ENCODE results near the gene FHIT. TPM values are rescaled to one million over a fixed set of nuclear protein-coding genes. Genes with fewer than 3 reads are reported as not detected.

Gene FHIT
- total RNA-seq, 1 experiment from 2014 or later: 3.6 TPM

DNA sequence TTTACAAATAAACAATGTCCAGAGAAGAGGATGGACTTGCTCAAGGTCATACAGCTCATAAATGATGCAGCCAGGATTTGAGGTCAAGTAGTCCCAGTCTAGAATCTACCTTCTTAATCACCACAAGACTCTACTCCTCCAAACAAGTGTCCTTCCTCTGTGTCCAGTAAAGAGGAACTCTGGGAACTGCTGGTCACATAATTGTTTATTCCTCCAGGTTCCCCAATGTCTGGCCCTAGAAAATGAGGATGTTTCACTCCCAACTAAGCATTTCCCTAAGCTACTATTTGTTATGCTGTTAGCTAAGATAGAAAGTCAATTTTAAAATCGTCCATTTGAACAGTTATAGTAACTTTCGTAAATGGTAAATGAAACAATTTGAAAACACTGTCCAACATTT lies 192.4 kb downstream of the FHIT start:
- no peak overlapping the region for H3K4me2 ChIP-seq (ENCODE audit: low read length)
- H3K27me3 ChIP-seq (ENCODE audit: low read length): no peaks in the 10 kb centered on the region
- no peaks in the 10 kb centered on the region for H3K9me3 ChIP-seq (ENCODE audit: low read length)
- no TSS peak for BruUV-seq (replicated peaks)
- H3K36me3 ChIP-seq (ENCODE audit: low read depth, low read length): no peaks in the 10 kb centered on the region
- H3K4me1 ChIP-seq (ENCODE audit: insufficient read depth, low read length): no peaks in the 10 kb centered on the region
- no peaks in the 10 kb centered on the region for H3K79me2 ChIP-seq (ENCODE audit: low read length)
- no peak overlapping the region for H2AFZ ChIP-seq (ENCODE audit: low read length)
- POLR2A ChIA-PET (ENCODE audit: unreplicated experiment): no interaction called here
- no peaks in the 10 kb centered on the region for H3F3A ChIP-seq (ENCODE audit: low read length, unreplicated experiment)
- CTCF ChIA-PET: no interaction called here
- H3K9ac ChIP-seq (ENCODE audit: low read length): no peak overlapping the region
- no peak overlapping the region for H3K27ac ChIP-seq (ENCODE audit: low read length)
- no peak overlapping the region for H3K4me3 ChIP-seq (ENCODE audit: low read length)
- no peaks in the 10 kb centered on the region for H3K9me2 ChIP-seq (replicated peaks; ENCODE audit: low read length)
- TF ChIP-seq, protein P1, sequence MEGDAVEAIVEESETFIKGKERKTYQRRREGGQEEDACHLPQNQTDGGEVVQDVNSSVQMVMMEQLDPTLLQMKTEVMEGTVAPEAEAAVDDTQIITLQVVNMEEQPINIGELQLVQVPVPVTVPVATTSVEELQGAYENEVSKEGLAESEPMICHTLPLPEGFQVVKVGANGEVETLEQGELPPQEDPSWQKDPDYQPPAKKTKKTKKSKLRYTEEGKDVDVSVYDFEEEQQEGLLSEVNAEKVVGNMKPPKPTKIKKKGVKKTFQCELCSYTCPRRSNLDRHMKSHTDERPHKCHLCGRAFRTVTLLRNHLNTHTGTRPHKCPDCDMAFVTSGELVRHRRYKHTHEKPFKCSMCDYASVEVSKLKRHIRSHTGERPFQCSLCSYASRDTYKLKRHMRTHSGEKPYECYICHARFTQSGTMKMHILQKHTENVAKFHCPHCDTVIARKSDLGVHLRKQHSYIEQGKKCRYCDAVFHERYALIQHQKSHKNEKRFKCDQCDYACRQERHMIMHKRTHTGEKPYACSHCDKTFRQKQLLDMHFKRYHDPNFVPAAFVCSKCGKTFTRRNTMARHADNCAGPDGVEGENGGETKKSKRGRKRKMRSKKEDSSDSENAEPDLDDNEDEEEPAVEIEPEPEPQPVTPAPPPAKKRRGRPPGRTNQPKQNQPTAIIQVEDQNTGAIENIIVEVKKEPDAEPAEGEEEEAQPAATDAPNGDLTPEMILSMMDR (conservative IDR thresholded peaks at IDR 0.05; ENCODE audit: low read depth, low read length): no peak
- TF ChIP-seq EZH2 (IDR thresholded peaks at IDR 0.05; ENCODE audit: low read length, unreplicated experiment) (no peak), EZH2phosphoT487 (IDR thresholded peaks at IDR 0.05; ENCODE audit: borderline replicate concordance, low read length) (no peak)
- DNase-seq (no peak), ATAC-seq (no peak)
- H4K20me1 ChIP-seq (ENCODE audit: low read length): no peaks in the 10 kb centered on the region
- intact Hi-C loops (cut with micrococcal nuclease): no loop called here

DNA sequence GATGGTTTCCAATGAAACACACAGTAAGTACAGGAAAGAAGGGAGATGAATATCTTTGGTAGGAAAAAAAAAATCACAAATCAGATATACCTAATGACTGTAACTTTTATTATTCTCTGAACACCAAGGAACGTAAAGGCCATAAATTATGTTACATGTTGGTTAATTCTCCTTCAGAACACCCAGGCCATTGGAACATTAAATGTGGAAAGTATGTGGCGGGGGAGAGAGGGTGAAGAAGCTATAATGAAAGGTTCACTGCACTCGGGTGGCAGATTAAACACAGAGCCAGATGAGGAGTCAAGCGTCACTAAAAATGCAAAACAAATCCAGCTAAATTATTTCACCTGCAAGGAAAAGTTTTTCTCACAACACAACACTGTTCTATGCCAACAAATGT lies 193.8 kb downstream of the FHIT start:
- no peaks in the 10 kb centered on the region for H3K79me2 ChIP-seq (ENCODE audit: low read length)
- H3K27ac ChIP-seq (ENCODE audit: low read length): no peak overlapping the region
- TF ChIP-seq EZH2 (IDR thresholded peaks at IDR 0.05; ENCODE audit: low read length, unreplicated experiment) (no peak), EZH2phosphoT487 (IDR thresholded peaks at IDR 0.05; ENCODE audit: borderline replicate concordance, low read length) (no peak)
- TF ChIP-seq, protein P1 (conservative IDR thresholded peaks at IDR 0.05; ENCODE audit: low read depth, low read length): no peak
- H3K9me2 ChIP-seq (replicated peaks; ENCODE audit: low read length): no peaks in the 10 kb centered on the region
- CTCF ChIA-PET: no interaction called here
- POLR2A ChIA-PET (ENCODE audit: unreplicated experiment): no interaction called here
- ATAC-seq: no peak
- 0 out of 2 replicates have a peak, but pooled peaks cover under 1% of the 10 kb centered on the region for H3K9me3 ChIP-seq (ENCODE audit: low read length)
- H3K27me3 ChIP-seq (ENCODE audit: low read length): no peaks in the 10 kb centered on the region
- H3K36me3 ChIP-seq (ENCODE audit: low read depth, low read length): no peaks in the 10 kb centered on the region
- H3K9ac ChIP-seq (ENCODE audit: low read length): no peak overlapping the region
- no TSS peak for BruUV-seq (replicated peaks)
- H3K4me1 ChIP-seq (ENCODE audit: insufficient read depth, low read length): no peaks in the 10 kb centered on the region
- no peak overlapping the region for H2AFZ ChIP-seq (ENCODE audit: low read length)
- intact Hi-C loops (cut with micrococcal nuclease): no loop called here
- no peak overlapping the region for H3K4me3 ChIP-seq (ENCODE audit: low read length)
- no peak overlapping the region for H3K4me2 ChIP-seq (ENCODE audit: low read length)
- H3F3A ChIP-seq (ENCODE audit: low read length, unreplicated experiment): no peaks in the 10 kb centered on the region
- no peaks in the 10 kb centered on the region for H4K20me1 ChIP-seq (ENCODE audit: low read length)
- no peak for DNase-seq

DNA sequence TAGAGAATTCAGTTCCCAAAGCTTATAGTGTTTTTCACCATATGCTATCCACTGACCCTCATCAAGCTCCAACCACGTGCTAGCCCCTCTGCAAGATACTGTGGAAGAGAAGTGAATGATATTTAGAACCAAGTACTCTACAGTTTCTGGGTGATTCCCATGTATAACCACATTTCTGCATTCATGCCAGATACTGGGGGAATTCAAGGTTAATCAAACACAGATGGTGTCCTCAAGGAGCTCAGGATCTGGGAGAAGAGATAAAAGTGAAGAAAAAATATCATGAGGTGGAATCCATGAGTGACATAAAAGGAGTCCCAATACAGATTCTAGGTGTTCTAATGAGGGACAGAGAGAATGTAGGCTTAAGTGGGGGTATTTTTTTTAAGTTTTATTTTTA lies 195.8 kb downstream of the FHIT start:
- TF ChIP-seq EZH2phosphoT487 (IDR thresholded peaks at IDR 0.05; ENCODE audit: borderline replicate concordance, low read length) (no peak), EZH2 (IDR thresholded peaks at IDR 0.05; ENCODE audit: low read length, unreplicated experiment) (no peak)
- TF ChIP-seq, protein P1 (conservative IDR thresholded peaks at IDR 0.05; ENCODE audit: low read depth, low read length): no peak
- no peak for ATAC-seq
- Histone ChIP-seq H3K4me1 (ENCODE audit: insufficient read depth, low read length) (no peaks in the 10 kb centered on the region), H3K27ac (ENCODE audit: low read length) (no peak overlapping the region), H3K27me3 (ENCODE audit: low read length) (no peaks in the 10 kb centered on the region), H3K79me2 (ENCODE audit: low read length) (no peaks in the 10 kb centered on the region), H3K9me2 (replicated peaks; ENCODE audit: low read length) (no peaks in the 10 kb centered on the region), H2AFZ (ENCODE audit: low read length) (no peak overlapping the region), H4K20me1 (ENCODE audit: low read length) (no peaks in the 10 kb centered on the region), H3K4me2 (ENCODE audit: low read length) (no peak overlapping the region), H3K4me3 (ENCODE audit: low read length) (no peak overlapping the region), H3K36me3 (ENCODE audit: low read depth, low read length) (no peaks in the 10 kb centered on the region), H3K9ac (ENCODE audit: low read length) (no peak overlapping the region), H3F3A (ENCODE audit: low read length, unreplicated experiment) (no peaks in the 10 kb centered on the region), H3K9me3 (ENCODE audit: low read length) (peaks cover 4% of the 10 kb centered on the region; the same call in 1 of the 2 replicates)
- POLR2A ChIA-PET (ENCODE audit: unreplicated experiment): no interaction called here
- no peak for DNase-seq
- no TSS peak for BruUV-seq (replicated peaks)
- CTCF ChIA-PET: no interaction called here
- intact Hi-C loops (cut with micrococcal nuclease): no loop called here

Measured in PC-3 (cell line).